Hematopoietic multipotent progenitor cell treated with erythropoietin and hydrocortisone succinate and interleukin-3 and kit ligand, for 15 days (in vitro differentiated cells): Measurements from ENCODE around the gene POLE2.
"Not testable (repeated sequence)": the region's sequence is repeated elsewhere in the genome, so short reads cannot be mapped to it uniquely, and the experiment has no call there.

Experiments used
- DNase-seq: peaks from one replicate; pipeline ENCODE4 v3.0.0-alpha.2; 2015; ENCODE audit warnings: low spot score

The POLE2 gene

DNA sequence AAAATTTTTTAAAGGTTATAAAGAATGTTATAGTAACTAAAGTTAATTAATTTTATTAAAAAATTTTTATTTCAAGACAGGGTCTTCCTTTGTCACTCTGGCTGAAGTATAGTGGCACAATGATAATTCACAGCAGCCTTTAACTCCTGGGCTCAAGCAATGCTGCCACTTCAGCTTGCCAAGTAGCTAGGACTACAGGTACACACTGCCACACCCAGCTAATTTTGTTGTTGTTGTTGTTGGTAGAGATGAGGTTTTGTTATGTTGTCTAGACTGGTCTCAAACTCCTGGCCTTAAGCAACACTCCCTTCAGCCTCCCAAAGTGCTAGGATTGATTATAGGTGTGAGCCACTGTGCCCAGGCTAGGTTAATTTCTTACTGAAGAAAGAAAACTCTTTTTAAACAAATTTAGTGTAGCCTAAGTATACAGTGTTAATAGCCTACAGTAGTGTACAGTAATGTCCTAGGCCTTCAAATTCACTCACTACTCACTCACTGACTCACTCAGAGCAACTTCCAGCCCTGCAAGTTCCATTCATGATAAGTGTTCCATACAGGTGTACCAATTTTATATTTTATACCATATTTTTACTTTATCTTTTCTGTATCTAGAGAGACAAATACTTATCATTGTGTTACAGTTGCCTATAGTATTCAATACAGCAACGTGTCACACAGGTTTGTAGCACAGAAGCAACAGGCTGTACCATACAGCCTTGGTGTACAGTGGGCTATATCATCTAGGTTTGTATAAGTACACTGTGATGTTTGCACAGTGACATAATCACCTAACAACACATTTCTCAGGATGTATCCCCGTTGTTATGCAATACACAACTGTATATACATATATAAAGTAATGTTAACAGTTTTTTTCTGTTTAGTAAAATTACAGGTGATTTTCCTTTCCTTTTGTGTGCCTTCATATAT lies 28.2 kb downstream of the POLE2 start:
- no peak for DNase-seq

DNA sequence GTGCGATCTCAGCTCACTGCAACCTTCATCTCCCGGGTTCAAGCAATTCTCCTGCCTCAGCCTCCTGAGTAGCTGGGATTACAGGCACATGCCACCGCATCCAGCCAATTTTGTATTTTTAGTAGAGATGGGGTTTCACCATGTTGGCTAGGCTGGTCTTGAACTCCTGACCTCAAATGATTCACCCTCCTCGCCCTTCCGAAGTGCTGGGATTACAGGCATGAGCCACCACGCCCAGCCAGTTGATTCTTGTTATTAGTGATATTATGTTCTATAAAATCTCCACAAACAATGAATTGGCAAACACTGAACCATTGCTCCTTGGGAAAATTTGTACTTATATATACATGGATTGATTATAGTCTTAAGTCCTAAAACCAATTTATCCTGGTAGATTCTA lies 30.5 kb downstream of the POLE2 start:
- not testable (repeated sequence) for DNase-seq

DNA sequence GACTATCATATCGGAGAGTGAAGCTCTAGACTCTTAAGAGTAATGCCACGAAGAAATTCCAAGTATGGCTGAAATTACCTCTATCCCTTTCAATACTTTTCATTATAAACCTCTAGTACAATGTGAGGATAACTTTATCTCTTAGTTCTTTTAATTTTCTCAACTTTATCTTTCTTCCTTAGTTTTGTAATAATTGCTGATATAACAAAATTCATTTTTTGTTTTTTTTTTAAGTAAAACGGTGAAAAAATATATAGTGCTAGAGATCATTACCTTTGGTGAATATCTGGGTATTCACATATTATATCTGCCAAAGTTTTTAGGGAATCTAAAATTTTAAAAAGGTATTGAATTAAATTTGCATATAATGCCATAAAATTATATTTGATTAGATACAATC lies 33.5 kb downstream of the POLE2 start:
- DNase-seq: no peak

DNA sequence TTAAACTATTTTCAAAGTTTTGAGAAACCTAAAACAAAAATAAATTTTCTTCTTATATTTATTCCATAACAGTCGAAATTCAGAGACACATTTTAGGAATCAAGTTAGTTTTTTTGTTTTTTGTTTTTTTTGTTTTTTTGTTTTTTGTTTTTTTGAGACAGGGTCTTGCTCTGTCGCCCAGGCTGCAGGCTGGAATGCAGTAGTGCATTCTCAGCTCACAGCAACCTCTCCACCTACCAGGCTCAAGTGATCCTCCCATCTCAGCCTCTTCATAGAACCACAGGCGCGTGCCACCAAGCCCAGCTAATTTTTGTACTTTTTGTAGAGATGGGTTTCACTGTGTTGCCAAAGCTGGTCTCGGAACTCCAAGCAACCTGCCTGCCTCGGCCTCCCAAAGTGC lies 34.5 kb downstream of the POLE2 start:
- DNase-seq: no peak

DNA sequence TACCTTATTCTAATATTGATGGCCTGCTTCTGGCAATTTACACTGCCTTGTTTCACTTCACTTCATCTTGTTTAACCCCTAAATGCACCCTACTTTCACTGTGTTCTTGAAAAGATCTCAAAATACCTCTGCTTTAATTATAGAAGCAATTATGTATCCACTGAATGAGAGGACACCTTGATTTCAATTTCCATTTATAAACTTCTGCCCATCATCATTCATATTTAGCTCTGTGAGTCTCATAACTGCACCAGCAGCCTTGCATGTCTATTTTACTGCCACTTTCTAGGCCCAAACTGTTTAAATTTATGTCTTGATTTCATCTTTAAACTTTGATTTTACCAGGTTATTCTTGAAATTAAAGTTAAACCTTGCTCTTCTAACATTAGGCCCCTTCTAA lies 45.9 kb downstream of the POLE2 start:
- DNase-seq: no peak

DNA sequence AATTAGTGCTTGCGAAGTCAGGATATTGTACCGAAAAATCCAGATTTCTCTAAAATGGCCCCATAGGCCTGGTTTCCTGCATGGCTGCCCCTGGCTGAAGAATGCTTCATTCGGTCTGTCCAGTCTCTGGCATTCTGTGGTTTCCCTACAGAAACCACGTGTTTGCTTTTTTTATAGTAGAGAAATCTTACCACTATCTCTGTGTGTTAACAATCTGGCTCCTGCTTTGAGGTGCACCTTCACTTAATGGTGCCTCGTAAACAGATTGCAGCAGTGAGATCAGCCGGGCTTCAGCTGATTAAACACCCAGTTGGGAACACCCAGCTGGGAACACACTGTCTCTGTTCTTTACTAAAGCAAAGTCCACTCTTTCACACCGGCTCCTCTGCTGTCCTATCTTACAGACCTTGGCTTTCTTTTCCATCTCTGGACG lies 46.3 kb downstream of the POLE2 start:
- DNase-seq: no peak

DNA sequence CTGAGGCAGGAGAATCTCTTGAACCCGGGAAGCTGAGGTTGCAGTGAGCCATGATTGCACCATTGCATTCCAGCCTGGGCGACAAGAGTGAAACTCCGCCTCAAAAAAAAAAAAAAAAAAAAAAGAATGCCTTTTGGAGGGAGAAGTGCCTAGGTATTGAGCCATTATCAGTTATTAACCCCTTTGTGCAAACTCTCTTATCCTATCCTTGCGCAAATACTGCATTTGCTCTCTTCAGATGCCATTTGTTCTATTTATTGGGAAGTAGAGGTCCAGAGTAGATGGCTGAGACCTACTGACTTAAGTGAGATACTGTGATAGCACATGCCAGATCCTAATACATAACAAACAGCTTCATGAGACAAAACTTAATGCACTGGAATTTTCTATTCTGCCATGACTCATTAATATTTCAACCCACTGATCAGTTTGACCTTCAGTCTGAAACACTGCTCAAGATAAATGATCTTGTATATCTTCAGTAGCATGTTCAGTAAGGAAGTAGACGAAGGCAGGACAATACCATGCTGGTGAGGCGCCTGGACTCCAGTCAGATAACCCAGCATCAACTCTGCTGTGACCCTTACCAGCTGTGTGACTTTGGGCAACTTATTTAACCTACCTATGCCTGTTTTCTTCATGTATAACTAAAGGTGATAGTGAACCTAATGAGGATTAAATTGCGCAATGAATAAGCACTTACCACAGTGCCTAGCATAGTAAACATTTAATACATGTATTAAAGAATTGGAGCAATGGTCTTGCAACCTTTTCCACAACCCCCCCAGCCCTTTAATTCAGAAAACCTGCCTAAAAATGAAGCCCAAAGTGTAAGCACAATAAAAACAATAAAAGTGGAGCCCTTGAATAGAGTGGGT lies 47.2 kb downstream of the POLE2 start:
- DNase-seq: no peak

DNA sequence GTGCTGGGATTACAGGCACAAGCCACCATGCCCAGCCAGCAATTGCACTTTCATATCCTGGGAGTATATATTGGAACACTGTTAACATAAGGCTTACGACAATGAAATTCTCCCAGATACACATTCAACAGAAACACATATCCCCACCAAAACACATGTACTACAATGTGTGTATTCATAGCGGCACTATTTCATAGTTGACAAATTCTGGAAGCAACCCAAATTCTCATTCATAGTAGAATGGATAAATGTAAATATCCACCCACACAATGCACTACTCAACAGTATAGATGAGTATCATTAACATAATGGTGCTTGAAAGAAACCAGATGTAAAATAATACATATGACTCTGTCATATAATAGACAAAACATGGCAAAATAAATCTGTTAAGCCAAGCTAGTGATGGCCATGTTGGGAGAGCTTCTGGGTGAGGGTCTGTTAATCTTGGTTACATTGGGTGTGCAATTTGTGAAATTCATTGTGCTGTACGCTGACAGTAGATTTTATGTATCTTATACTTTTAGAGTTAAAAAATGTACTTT lies 50.4 kb downstream of the POLE2 start:
- no peak for DNase-seq

DNA sequence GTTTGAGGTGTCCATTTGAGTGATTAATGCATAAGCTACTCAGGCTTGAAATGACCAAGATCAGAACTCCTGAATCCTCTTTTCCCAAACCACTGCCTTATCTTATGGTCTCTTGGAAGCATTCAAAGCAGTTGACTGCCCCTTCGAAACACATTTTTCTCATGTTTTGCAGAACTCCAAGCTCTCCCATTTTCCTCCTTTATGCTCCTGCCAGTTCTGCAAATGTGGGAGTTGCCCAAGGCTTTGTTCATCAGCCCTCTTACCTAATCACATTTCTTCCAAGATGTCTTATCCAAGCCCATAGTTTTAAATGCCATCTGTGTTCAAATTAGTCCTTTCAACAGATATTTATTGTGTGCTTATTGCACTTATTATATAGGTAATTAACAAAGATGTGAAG lies 51.1 kb downstream of the POLE2 start:
- DNase-seq: no peak

DNA sequence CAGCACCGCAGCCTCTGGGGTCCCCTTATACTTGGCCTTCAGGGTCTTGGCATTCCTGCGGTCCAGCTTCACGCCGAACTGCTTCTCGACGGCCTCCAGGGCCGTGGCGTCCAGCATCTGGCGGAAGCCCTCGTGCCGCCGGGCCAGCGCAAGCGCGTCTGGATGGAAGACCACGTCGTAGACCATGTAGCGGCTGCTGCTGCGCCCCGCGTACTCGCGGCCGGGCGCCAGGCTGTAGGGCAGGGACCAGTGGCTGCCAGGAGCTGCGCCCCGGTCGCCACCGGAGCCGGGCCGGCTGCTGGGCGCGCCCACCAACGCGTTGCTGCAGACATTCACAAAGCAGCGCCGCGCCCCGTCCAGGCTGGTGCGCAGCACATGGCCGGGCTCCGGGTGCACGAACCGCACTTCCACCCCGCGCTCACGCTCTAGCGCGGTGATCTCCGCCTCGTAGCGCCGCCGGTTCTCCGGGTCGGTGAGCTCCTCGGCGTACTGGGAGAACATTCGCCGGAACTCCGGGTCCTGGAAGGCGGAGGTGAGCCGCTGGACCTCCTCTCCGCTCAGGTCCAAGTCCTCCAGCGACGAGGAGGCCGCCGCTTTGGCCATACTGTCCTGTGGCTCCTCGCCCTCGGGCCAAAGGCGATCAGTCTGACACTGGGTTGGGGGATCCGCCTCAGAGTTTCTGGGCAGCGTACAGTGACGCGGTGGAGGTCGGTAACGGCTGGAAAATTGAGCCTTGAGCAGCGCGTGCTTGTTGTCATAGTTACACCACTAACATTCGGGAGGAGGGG lies 53.3 kb downstream of the POLE2 start, which contains the start of gene DNAAF2:
Gene DNAAF2 (minus strand): TSS at position 698 of the 788 bp plus-strand sequence. CDS start 95 bp downstream, at position 603.
- peak; percentile 68 for DNase-seq

DNA sequence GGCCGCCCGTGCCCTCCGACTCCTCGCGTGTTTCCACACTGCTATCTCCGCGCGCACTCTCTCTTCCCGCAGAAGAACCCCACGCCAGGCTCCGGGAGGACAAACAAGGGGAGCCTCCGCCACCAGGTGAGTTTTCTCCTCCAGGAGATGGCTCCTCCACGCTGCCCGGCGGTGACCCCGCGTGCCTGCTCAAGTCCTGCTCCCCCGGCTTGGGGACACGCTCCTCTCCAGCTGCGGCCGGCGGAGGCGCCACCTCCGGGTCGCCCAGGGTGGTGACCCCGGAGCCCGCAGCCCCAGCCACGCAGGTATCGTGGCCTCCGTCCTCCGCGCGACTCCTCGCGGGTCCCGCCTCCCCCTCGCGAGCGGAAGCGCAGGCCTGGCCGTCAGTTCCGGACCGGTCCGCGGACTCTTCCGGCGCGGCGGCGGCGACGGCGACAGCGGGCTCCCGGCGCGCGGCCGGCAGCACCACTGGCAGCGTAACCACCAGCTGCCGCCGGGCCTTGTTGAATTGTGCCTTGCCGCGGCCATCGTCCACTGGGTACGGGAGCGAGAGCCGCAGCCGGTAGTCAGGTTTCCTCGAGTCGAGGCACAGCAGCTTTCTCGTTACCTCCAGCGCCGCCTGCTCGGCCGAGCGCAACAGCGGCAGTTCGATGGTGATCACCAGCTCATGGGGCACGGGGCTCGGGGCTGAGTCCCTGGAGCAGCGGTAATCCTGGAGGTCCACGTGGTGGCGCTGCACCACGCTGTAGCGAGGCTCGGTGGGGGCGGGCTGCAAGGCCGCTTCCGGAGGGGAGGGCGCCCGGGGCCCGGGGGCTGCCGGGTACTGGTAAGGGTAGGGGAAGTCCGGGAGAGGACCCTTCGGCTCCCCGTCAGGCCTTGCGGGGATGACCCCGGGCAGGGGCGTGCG lies 54.1 kb downstream of the POLE2 start:
- DNase-seq: peak; percentile 85

DNA sequence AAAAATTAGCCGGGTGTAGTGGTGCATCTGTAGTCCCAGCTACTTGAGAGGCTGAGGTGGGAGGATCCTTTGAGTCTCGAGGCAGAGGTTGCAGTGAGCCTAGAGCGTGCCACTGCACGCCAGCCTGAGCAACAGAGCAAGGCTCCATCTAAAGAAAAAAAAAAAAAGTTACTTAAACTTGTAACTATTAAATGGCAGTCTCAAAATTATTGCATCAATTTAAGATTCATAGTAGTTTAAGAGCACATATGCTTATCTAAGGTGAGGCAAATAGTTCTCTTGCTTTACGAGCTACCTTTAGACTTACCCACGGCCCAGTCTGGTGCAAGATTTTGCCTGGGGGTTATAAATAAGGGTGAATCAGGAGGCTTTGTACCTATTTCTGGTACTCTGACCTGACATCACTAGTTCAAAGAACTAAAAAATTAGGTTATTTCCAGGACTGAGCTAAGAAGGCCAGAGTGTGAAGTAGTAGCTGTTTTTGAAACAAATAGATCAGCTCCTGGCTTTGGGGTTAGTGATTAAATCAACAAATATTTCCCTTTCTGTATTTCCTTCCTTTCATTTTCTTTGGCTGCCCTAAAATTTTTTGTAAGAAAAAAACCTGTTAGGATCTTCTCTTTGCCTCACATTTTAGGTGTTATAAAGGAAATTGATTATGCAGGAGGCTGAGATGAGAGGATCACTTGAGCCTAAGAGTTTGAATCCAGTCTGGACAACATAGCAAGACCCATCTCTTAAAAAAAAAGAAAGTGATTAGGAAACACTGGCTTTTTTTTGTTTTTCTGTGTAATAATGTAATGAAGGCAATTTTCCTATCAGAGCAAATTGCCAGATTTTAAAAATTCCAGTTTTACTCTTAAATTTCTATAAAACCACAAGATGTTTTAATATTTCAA lies 63.8 kb downstream of the POLE2 start:
- no peak for DNase-seq

DNA sequence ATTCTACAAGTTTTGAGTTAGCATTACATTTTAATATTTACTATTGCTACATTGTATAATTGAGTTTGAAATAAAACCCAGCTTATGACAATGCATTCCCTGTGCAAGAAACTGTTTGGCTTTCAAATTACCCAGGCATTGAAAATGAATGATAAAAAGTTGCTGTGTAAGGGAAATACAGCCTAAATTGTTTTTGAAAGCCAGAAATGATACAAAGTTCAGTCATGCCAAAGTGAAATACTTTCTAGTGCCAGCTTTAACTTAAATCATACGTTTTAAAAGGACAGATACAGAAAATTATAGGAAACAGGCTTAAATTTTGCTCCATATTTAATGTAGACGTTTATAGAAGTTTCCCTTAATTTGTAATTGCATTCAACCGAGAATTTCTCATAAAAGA lies 64.6 kb downstream of the POLE2 start:
- no peak for DNase-seq

DNA sequence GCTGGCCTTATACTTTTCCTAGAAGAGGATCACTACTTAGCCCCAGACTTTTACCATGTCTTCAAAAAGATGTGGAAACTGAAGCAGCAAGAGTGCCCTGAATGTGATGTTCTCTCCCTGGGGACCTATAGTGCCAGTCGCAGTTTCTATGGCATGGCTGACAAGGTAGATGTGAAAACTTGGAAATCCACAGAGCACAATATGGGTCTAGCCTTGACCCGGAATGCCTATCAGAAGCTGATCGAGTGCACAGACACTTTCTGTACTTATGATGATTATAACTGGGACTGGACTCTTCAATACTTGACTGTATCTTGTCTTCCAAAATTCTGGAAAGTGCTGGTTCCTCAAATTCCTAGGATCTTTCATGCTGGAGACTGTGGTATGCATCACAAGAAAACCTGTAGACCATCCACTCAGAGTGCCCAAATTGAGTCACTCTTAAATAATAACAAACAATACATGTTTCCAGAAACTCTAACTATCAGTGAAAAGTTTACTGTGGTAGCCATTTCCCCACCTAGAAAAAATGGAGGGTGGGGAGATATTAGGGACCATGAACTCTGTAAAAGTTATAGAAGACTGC lies 65.9 kb downstream of the POLE2 start:
- no peak for DNase-seq

DNA sequence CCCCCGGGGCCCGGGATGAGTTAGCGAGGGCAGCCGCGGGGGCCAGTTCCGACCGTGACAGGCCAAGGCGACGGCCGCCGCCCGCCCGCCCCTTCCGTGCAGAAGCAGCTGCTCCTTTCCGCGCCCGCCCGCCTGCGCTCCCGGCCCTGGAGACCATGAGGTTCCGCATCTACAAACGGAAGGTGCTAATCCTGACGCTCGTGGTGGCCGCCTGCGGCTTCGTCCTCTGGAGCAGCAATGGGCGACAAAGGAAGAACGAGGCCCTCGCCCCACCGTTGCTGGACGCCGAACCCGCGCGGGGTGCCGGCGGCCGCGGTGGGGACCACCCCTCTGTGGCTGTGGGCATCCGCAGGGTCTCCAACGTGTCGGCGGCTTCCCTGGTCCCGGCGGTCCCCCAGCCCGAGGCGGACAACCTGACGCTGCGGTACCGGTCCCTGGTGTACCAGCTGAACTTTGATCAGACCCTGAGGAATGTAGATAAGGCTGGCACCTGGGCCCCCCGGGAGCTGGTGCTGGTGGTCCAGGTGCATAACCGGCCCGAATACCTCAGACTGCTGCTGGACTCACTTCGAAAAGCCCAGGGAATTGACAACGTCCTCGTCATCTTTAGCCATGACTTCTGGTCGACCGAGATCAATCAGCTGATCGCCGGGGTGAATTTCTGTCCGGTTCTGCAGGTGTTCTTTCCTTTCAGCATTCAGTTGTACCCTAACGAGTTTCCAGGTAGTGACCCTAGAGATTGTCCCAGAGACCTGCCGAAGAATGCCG lies 66.7 kb downstream of the POLE2 start:
- DNase-seq: no peak

DNA sequence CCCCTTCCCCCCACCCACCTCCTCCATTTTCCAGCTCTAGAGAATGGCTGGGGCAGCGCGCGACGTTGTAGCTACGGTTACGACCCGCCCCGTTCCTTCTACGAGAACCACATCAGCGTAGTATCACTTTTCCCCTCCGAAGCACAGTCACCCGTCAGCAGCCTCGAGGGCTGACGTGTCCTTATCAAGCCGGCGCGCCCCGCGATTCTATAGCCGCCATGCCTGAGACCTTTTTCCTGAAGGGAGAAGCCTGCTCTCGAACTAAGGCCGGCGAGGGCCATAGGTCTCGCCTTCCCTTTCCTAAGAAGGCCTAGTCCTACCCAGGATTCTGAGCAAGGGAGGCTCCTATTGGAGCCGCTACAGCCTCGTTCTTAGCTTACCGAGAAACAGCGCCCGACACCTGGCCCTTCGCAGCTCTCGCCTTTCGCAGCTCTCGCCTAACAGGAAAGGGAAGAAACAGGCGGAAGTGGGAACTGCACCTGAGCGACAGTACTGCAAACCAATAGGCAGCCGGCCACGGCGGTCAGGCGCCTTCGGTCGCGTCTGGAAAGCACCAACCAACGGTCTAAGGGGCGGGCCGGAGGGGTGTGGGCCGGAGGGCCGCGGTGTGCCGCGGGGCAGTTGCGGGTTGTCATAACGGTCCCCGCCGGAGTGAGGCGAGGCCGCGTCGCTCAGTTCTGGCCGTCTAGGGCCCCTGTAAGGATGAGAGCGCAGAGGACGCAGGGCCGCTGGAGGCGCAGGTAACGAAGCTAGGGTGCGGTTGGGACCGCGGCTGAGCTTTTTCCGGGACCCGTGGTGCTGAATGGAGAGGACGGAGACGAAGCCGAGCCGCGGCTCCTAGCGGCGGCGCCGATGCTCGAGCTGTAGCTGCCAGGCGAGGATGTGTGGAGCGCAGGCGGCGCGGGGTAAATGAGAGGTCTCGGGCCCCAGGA lies 67.6 kb downstream of the POLE2 start, which contains the start of the genes MGAT2 and RPL36AL:
Gene MGAT2 (plus strand): TSS at position 618 of the 932 bp plus-strand sequence. CDS start 470 bp downstream, outside the sequence.
Gene RPL36AL (minus strand): TSS at position 445 of the 932 bp plus-strand sequence. CDS start 1,522 bp downstream, outside the sequence.
- DNase-seq: peak; percentile 96

DNA sequence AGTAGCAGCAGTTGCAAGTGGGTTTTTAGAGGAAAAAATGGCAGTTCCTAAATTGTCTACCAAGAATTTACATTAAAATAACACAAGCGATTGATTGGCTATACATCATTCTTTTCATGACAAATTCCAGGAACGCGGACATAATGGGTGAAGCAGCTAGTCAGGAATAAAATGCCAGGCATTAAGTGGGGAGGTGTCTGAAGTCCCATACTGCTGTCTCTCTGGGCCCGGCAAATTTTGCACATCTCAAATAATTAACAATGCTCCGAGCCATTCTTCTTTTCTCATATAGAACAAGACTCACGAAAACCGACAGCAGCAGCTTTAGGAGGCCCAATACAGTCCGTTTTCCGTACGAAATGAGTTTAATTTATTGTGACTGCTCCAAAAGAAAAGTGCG lies 68.3 kb downstream of the POLE2 start:
- no peak for DNase-seq
